Activated T-helper 1 cell treated with anti-CD3 and anti-CD28 coated beads, Interleukin-12 subunit alpha, Interleukin-12 subunit beta, Interleukin-2, Interleukin-4 antibody, amounts not matched to agents 30 ng/mL and 10 ng/mL and 1 ng/mL, durations not matched to agents 14 hours and 24 hours and 36 hours (primary cell): ENCODE measurements around the gene FTMT. TPM values are rescaled to one million over a fixed set of nuclear protein-coding genes. Genes with fewer than 3 reads are reported as not detected.
"Not testable (repeated sequence)": the region's sequence is repeated elsewhere in the genome, so short reads cannot be mapped to it uniquely, and the experiment has no call there.

Experiments used
- DNase-seq: peaks from one replicate; pipeline ENCODE4 v3.0.0; 2021; ENCODE audit warnings: low spot score
- H3K27ac Mint-ChIP-seq: one replicate; pipeline ENCODE4 v1.8.0; 2021; ENCODE audit warnings: mild to moderate bottlenecking, mixed read lengths
- H3K27me3 Mint-ChIP-seq: one replicate; pipeline ENCODE4 v1.8.0; 2022; ENCODE audit warnings: mild to moderate bottlenecking, moderate library complexity, mixed read lengths; ENCODE audit not compliant: insufficient read depth
- H3K36me3 Mint-ChIP-seq: one replicate; pipeline ENCODE4 v1.8.0; 2021; ENCODE audit warnings: low read depth, mixed read lengths
- H3K4me1 Mint-ChIP-seq: one replicate; pipeline ENCODE4 v1.8.0; 2021; ENCODE audit warnings: low read depth, mixed read lengths
- H3K4me3 Mint-ChIP-seq: one replicate; pipeline ENCODE4 v1.8.0; 2021; ENCODE audit warnings: mild to moderate bottlenecking, moderate library complexity, mixed read lengths
- H3K9me3 Mint-ChIP-seq: one replicate; pipeline ENCODE4 v1.8.0; 2021; ENCODE audit warnings: mixed read lengths
- intact Hi-C: fragments of 100-400 bp; cut with micrococcal nuclease; formaldehyde crosslinking; loops from one replicate; pipeline ENCODE4 v1.15.1; 2024
- total RNA-seq: library from RNA; stranded (reverse); gene quantifications from 2 replicates; pipeline ENCODE4 v1.2.3, GENCODE V29; 2022

Gene FTMT
- not detected in 2 replicates for total RNA-seq

DNA sequence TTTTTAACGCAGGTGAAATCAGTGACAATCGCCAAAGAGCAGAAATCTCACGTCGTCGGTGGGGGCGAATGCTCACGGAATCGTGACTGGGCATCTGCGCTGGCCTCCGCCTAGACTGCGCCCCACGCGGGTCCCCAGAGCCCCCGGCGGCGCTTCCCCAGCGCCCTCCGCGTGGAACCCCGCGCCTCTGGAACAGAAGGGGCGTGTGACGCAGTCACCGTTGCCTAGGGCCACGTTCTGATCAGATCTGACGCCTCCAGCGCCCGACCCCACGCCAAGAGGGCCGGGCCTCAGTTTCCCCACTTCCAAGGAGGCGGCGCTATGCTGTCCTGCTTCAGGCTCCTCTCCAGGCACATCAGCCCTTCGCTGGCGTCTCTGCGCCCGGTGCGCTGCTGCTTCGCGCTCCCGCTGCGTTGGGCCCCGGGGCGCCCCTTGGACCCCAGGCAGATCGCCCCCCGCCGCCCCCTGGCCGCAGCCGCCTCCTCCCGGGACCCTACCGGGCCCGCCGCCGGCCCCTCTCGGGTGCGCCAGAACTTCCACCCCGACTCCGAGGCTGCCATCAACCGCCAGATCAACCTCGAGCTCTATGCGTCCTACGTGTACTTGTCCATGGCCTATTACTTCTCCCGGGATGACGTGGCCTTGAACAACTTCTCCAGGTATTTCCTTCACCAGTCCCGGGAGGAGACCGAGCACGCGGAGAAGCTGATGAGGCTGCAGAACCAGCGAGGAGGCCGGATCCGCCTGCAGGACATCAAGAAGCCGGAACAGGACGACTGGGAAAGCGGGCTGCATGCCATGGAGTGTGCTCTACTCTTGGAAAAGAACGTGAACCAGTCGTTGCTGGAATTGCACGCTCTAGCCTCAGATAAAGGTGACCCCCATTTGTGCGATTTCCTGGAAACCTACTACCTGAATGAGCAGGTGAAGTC is at the start of gene FTMT:
TSS of gene FTMT (plus strand) at position 240 of the 932 bp plus-strand sequence. CDS start at position 322, 82 bp downstream.
- H3K27me3 Mint-ChIP-seq = no peaks in the 10 kb centered on the region
- no peak within 1 kb of the TSS for H3K4me3 Mint-ChIP-seq
- H3K27ac Mint-ChIP-seq = no peak within 1 kb of the TSS
- DNase-seq = no peak
- no peaks in the 10 kb centered on the region for H3K4me1 Mint-ChIP-seq
- intact Hi-C loops = no loop called here
- no peaks in the 10 kb centered on the region for H3K9me3 Mint-ChIP-seq
- no peaks in the 10 kb centered on the region for H3K36me3 Mint-ChIP-seq

DNA sequence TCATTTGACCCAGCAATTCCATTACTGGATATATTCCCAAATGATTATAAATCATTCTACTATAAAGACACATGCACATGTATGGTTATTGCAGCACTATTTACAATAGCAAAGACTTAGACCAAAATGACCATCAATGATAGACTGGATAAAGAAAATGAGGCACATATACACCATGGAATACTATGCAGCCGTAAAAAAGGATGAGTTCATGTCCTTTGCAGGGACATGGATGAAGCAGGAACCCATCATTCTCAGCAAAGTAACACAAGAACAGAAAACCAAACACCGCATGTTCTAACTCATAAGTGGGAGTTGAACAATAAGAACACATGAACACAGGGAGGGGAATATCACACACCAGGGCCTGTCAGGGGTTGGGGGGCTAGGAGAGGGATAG is 46.4 kb upstream of the FTMT start:
- H3K27me3 Mint-ChIP-seq, H3K36me3 Mint-ChIP-seq, H3K4me1 Mint-ChIP-seq, intact Hi-C loops, DNase-seq, H3K27ac Mint-ChIP-seq, H3K4me3 Mint-ChIP-seq, H3K9me3 Mint-ChIP-seq: not testable (repeated sequence)

DNA sequence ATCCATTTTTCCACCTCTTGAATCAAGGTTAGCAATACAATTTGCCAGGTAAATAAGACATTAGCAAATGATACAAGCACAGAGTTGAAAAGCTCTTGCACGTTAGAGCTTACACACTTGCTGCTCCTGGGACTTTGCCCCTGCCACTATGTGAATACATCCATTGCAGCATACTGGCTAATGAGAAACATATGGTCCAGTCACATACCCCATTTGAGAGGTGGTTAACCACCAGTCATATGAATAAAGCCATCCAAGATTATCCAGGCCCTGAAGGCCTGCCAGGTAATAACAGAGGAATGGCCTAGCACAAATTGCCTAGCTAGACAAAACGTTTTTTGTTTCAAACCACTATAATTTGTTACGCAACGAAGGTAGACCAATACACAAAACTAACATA is 45.8 kb upstream of the FTMT start:
- H3K36me3 Mint-ChIP-seq = no peaks in the 10 kb centered on the region
- H3K4me3 Mint-ChIP-seq = no peak overlapping the region
- no peaks in the 10 kb centered on the region for H3K4me1 Mint-ChIP-seq
- H3K27me3 Mint-ChIP-seq = no peaks in the 10 kb centered on the region
- intact Hi-C loops = no loop called here
- DNase-seq = no peak
- peaks cover 4% of the 10 kb centered on the region for H3K9me3 Mint-ChIP-seq
- no peak overlapping the region for H3K27ac Mint-ChIP-seq

DNA sequence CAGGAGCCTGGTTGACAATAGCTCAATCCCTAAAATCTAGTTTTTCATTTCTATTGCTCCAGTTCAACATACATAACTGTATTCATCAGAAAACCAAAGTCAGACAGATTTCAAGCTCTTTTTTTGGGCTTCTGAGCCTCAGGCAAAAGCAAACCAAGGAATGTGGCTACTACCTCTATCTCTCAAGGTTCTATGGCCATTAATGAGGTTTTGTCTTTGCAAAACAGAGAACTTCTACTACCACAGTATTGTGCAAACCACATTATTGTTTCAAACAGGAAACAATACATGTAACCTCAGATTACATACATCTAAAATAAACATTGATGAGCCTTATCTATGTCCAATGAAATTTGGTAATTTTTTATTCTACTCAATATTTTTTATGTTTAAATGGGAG is 35.5 kb upstream of the FTMT start:
- DNase-seq = no peak
- intact Hi-C loops = no loop called here

DNA sequence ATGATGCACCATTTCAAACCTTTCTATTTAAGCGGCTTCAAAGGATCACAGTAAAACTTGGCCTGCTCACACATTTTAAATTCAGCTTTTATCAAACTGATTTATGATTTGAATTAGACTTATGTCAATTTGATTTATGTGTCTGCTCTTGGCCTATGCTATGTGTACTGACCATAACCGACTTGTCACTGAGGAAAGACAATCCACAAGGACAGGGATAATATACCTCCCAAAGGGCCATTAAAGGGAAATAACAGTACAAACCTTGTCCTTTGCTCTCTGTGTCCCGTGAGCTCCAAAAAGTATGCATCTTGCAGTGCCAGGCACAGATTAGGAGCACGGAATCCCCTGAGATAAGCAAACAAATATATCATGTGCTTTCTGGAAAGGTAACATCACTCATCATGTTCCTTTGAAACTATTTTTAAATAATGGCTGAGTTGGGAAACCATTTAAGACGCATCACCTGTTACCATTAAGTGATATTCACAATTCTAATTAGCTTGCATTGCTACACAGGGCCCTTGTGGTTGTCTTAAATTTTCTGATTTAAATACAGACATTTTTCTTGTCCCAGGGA is 31.9 kb upstream of the FTMT start:
- intact Hi-C loops = no loop called here
- Mint-ChIP-seq H3K9me3 (no peaks in the 10 kb centered on the region), H3K27ac (no peak overlapping the region), H3K4me1 (no peaks in the 10 kb centered on the region), H3K36me3 (no peaks in the 10 kb centered on the region), H3K27me3 (no peaks in the 10 kb centered on the region), H3K4me3 (no peak overlapping the region)
- DNase-seq = no peak

More for the DNA sequence above, 35.5 kb upstream of the FTMT start:
- Mint-ChIP-seq H3K27me3 (no peaks in the 10 kb centered on the region), H3K4me3 (no peak overlapping the region), H3K4me1 (no peaks in the 10 kb centered on the region), H3K9me3 (peaks cover 3% of the 10 kb centered on the region), H3K36me3 (no peaks in the 10 kb centered on the region), H3K27ac (no peak overlapping the region)

DNA sequence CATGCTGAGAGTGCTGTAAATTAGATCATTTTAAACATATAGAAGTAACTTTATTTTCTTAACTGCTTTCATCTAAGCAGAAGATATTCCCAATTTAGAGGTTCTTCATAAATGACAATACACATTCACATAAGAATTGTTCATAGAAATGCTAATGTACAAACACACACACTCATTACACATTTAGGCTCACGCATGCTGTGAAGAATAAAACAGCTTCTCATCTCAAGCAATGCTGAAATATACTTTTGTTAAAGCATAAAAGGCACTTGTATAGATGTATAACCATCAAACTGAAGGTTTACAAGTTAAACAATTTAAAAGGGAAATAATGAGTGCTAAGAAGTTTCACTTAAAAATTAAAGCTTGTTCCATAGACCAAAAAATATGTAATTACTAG is 18.1 kb upstream of the FTMT start:
- Mint-ChIP-seq H3K27ac (no peak overlapping the region), H3K9me3 (no peaks in the 10 kb centered on the region), H3K4me1 (no peaks in the 10 kb centered on the region), H3K27me3 (no peaks in the 10 kb centered on the region), H3K36me3 (no peaks in the 10 kb centered on the region), H3K4me3 (no peak overlapping the region)
- DNase-seq = no peak
- intact Hi-C loops = no loop called here

DNA sequence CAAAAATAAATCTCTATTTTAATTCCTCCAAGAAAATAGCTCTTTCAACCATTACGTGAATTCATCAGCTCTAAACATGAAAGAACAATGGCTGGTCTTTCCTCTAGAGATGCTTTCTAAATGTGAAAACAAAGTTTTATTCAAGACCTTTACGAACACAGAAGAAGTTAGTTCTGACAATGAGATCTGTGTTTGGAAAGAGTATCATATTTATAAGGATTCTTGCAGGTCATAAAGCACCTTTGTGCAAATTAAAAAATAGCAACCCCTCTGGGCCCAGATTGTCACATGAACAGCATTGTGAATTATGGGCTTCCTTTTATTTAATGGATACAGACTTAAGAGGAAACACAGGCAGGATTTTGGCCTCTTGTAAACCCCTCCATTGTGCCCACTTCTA is 17.7 kb upstream of the FTMT start:
- no peak overlapping the region for H3K27ac Mint-ChIP-seq
- H3K27me3 Mint-ChIP-seq = no peaks in the 10 kb centered on the region
- intact Hi-C loops = no loop called here
- no peaks in the 10 kb centered on the region for H3K9me3 Mint-ChIP-seq
- no peaks in the 10 kb centered on the region for H3K4me1 Mint-ChIP-seq
- no peak for DNase-seq
- no peak overlapping the region for H3K4me3 Mint-ChIP-seq
- no peaks in the 10 kb centered on the region for H3K36me3 Mint-ChIP-seq

DNA sequence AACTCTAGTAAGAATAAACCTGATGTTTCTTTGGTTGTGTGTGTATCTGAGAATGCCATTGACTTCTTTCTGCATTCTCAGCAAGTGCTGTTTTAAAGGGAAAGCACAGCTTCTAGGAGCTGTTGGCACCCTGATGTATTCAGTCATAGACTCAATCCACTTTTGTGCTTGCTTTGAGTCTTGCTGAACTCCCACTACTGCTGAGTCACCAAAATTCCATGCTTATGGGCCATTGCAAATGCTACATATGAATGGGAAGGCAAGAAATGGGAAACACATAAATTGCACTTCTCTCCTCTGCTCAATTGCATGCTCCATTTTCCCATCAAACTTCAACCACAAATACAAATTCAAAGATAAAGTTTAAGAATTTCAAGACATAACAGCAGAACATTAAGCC is 9.8 kb upstream of the FTMT start:
- DNase-seq = no peak
- no peak overlapping the region for H3K4me3 Mint-ChIP-seq
- intact Hi-C loops = no loop called here
- H3K9me3 Mint-ChIP-seq = no peaks in the 10 kb centered on the region
- H3K27ac Mint-ChIP-seq = no peak overlapping the region
- no peaks in the 10 kb centered on the region for H3K27me3 Mint-ChIP-seq
- H3K36me3 Mint-ChIP-seq = no peaks in the 10 kb centered on the region
- no peaks in the 10 kb centered on the region for H3K4me1 Mint-ChIP-seq

DNA sequence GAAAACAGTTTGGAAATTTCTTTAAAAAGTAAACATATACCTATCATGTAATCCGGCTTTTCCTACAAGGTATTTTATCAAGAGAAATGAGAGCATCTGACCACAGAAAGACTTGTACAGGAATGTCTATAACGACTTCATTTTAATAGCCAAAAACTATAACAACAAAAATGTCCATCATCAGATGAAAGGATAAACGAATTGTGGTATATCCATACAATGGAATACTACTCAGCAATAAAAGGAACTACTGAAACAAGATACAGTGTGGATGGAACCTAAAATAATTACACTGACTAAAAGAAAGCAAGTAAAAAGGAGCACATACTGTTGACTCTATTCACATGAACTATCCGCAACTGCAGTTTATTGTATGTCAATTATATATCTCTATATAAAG is 1.4 kb upstream of the FTMT start:
- Mint-ChIP-seq H3K9me3 (no peaks in the 10 kb centered on the region), H3K27me3 (no peaks in the 10 kb centered on the region), H3K4me1 (no peaks in the 10 kb centered on the region), H3K36me3 (no peaks in the 10 kb centered on the region), H3K27ac (no peak overlapping the region), H3K4me3 (no peak overlapping the region)
- intact Hi-C loops = no loop called here
- DNase-seq = no peak

DNA sequence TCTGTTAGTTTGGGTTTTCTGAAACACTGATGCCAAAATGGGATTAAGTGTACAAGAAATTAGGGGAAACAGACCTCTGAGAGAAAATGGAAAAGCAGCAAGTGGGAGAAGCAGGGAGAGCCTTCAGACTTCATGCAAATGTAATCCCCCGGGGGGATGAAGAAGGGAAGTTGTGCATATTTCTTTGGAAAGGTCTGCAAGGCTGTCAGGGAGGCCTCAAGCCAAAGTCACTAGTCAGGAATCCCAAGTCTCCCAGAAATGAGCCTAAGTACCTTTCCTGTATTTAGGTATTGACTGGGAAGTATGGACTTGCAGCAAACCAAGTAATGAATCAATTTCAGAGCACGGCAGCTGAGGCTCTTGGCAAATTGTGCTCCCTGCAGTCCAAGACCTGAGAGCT is 2.2 kb downstream of the FTMT start:
- DNase-seq = no peak
- intact Hi-C loops = no loop called here
- H3K27ac Mint-ChIP-seq = no peak overlapping the region
- no peaks in the 10 kb centered on the region for H3K36me3 Mint-ChIP-seq
- no peaks in the 10 kb centered on the region for H3K27me3 Mint-ChIP-seq
- no peaks in the 10 kb centered on the region for H3K9me3 Mint-ChIP-seq
- no peak overlapping the region for H3K4me3 Mint-ChIP-seq
- no peaks in the 10 kb centered on the region for H3K4me1 Mint-ChIP-seq

DNA sequence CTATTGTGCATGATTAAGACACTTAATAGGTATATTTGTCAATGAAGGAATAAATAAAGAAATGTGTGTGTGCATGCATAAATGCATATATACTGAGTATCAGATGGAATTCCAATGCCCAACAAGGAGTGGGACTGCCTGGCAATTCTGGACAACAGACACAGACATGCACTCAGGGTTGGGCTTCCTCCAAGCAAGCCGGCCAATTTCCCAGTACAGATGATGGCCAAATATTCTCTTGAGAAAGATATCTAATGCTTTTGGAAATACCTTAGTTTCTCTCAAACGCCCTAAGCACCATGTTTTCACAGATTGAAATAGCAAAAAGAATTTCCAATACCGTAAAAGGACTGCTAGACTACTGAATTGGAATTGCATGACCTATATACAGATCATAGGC is 11.1 kb downstream of the FTMT start:
- Mint-ChIP-seq H3K27ac (no peak overlapping the region), H3K9me3 (no peaks in the 10 kb centered on the region), H3K27me3 (no peaks in the 10 kb centered on the region), H3K4me1 (no peaks in the 10 kb centered on the region), H3K4me3 (no peak overlapping the region), H3K36me3 (no peaks in the 10 kb centered on the region)
- no peak for DNase-seq
- intact Hi-C loops = no loop called here

DNA sequence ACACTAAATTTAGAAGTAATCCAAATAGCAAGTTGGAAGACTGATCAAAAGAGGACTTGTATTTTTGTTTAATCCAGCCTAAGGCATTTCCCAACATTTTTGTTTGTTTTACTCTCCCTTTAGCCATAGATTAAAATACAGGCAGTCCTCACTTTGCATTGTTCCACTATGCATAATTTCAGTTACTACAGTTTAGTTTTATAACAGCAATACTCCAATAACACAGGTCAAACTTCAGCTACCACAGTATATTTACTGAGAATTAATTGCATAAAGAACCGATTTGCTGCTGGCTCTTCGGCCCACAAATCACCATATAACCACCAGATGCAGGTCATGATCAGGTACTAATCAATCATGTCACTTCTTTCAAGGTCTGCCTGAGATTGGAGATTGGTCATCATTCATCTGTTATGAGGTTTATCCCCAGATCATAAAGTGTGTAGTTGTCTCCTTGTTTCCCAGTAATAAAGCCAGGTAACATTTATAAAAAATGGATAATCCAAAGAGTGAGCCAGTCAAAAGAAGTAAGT is 12.1 kb downstream of the FTMT start:
- Mint-ChIP-seq H3K9me3 (no peaks in the 10 kb centered on the region), H3K27ac (no peak overlapping the region), H3K27me3 (no peaks in the 10 kb centered on the region), H3K4me1 (no peaks in the 10 kb centered on the region), H3K36me3 (no peaks in the 10 kb centered on the region), H3K4me3 (no peak overlapping the region)
- intact Hi-C loops = no loop called here
- no peak for DNase-seq

DNA sequence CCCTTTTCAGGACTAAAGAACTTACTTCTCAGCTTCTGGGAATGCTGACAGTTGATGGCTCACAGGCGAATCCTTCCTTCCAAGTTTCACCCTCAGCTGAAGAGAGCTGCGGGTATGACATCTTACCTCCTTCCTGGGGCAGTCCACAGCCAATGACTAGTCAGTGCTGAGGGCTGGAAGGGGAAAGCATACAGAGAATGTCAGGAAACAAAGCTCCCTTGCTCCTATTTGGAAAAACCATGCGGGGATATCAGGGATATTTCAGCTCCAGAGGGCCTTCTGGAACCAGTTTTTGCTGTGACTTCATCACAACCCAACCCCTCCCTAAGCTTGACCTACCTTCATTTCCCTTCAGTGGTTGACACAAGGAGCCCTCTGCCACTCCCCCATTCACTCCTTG is 15.7 kb downstream of the FTMT start:
- intact Hi-C loops = no loop called here
- Mint-ChIP-seq H3K27me3 (no peaks in the 10 kb centered on the region), H3K27ac (no peak overlapping the region), H3K4me1 (no peaks in the 10 kb centered on the region), H3K4me3 (no peak overlapping the region), H3K9me3 (no peaks in the 10 kb centered on the region), H3K36me3 (no peaks in the 10 kb centered on the region)
- DNase-seq = no peak
